Smooth muscle cell of the brain vasculature (primary cell): ENCODE results near the gene POU3F3.

ENCODE experiments used
- DNase-seq: peaks from one replicate; pipeline ENCODE4 v3.0.0-alpha.2; 2012; ENCODE audit warnings: low read depth, low spot score

POU3F3 gene

GRCh38 chr2:104853534-104854497, at the start of gene POU3F3:
Gene POU3F3 (plus strand): TSS chr2:104854115. CDS start chr2:104855511, 1,396 bp downstream.
- no peak for DNase-seq

GRCh38 chr2:104804148-104804890, 49.6 kb upstream of the POU3F3 start:
- no peak for DNase-seq

GRCh38 chr2:104812286-104812685, 41.6 kb upstream of the POU3F3 start:
- DNase-seq = no peak

- DNase-seq = no peak
These were observed 37.8 kb upstream of the POU3F3 start for GRCh38 chr2:104816143-104816542.

- DNase-seq = no peak
These were observed 35.7 kb upstream of the POU3F3 start for GRCh38 chr2:104818264-104818663.

GRCh38 chr2:104820126-104820525, 33.8 kb upstream of the POU3F3 start:
- no peak for DNase-seq

GRCh38 chr2:104825124-104825865, 28.6 kb upstream of the POU3F3 start:
- DNase-seq = no peak

GRCh38 chr2:104826016-104826415, 27.9 kb upstream of the POU3F3 start:
- no peak for DNase-seq

GRCh38 chr2:104831742-104832141, 22.2 kb upstream of the POU3F3 start:
- no peak for DNase-seq

- no peak for DNase-seq
These were observed 19.3 kb upstream of the POU3F3 start for GRCh38 chr2:104834431-104835153.

GRCh38 chr2:104836265-104836664, 17.6 kb upstream of the POU3F3 start:
- DNase-seq = no peak

- no peak for DNase-seq
These were observed 17.1 kb upstream of the POU3F3 start for GRCh38 chr2:104836841-104837240.

GRCh38 chr2:104840156-104840555, 13.8 kb upstream of the POU3F3 start:
- DNase-seq = no peak

GRCh38 chr2:104840893-104841585, 12.9 kb upstream of the POU3F3 start:
- no peak for DNase-seq

- DNase-seq = no peak
These were observed 12.2 kb upstream of the POU3F3 start for GRCh38 chr2:104841744-104842143.

GRCh38 chr2:104844807-104845551, 8.9 kb upstream of the POU3F3 start:
- no peak for DNase-seq

- no peak for DNase-seq
These were observed 8.4 kb upstream of the POU3F3 start for GRCh38 chr2:104845552-104845931.

GRCh38 chr2:104845946-104846785, 7.7 kb upstream of the POU3F3 start:
- no peak for DNase-seq
